HG02798 (cell line): Measurements from ENCODE around the gene DTNA.

Experiments used
- ATAC-seq: cut with Tn5 transposase; IDR thresholded peaks from one replicate; pipeline ENCODE4 v1.9.1; 2021; ENCODE audit warnings: mild to moderate bottlenecking; ENCODE audit not compliant: unreplicated experiment, poor library complexity

Gene DTNA

GRCh38 chr18:34760444-34760843 is 50.3 kb downstream of the DTNA start:
- no peak for ATAC-seq

DNA sequence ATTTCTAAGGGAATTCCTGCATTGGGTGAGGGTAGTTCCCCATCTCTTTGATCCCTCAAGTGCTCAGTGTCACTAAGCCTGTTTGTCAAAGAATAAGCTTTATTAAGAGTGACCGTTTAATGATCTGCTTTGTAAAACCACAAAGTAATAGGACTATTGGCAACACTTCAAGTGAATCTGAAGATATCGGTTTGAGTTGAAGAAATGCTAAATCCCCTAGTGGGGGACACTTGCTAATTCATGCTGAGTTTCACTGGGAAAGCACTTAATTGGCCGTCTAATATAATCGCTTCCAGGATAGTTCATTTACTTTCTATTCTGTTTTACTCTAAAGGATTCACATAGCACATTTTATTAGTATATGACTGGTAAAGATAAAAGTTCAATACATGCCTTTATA is 54.4 kb downstream of the DTNA start:
- ATAC-seq = no peak

- no peak for ATAC-seq
Measured at GRCh38 chr18:34767601-34768027, 57.5 kb downstream of the DTNA start.

DNA sequence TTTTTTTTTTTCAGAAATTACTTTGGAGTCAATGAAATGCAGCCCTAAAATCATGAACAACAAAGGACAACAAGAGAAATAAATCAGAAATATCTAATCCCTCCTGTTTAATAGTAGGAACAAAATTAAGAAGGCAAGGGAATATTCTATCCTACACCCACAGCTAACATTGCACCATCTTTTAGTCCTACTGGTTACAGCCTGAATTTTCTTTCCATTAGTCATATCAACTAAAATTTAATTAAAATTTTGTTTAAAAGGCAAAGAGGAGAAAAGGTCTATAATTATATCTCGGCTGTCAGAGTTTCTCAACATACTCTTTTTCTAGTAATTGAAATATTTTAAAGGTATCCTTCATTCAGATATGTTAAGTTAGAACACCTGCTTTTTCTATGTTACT is 61.9 kb downstream of the DTNA start:
- ATAC-seq = no peak

- ATAC-seq = no peak
Measured at GRCh38 chr18:34772887-34773286, 62.8 kb downstream of the DTNA start.

DNA sequence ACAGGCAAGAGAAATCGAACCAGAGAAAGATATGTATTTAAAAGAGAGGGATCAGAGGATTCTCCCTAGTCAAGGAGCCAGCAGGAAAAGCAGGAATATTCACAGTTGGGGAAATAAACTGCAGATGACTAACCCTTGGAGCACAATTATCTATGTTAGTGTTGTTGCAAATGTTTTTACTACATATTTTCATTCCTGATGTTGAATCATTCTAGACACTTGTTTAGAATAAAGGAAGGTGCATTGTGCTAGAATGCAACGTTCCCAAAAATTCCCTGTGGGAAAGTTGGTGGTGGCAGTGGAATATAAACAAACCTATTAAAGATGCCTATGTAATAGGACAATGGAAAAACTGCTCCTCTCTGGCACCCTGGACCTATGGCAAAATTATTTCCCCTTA is 63.3 kb downstream of the DTNA start:
- no peak for ATAC-seq

DNA sequence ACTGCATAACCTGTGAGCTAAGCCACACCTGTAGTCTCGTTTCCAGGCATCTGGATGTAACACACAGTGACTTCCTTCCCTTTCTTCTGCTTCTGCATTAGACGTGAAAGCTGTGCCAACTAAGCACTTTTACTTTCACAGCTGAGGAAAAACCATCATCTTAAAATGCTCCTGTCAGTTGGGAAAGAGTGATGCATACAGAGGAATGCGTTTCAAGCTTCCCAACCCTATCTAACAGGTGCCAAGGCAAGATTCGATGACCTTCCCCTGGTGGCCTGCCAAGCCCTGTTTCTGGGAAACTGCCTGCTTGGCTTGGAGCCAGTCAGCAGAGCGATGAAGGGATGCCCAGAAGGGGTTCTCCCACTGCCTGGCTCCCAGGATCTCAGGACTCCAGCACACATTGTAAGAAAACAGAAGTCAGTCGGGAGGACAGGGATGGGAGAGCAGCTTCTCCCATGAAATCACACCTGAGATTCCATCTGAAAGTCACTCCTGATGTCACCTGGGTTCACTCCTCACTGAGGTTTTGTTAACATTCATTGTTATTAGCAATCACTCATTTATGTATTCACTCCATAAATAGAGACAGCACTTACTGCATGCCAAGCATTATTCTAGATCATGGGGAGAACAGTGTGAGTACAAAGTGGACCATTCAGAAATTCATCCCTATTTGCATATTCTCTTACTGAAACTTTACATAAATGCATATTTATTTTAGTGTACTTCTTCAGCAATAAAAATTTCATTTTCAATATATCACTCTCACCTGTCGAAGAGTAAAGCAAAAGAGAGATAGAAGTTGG is 64.1 kb downstream of the DTNA start:
- ATAC-seq = no peak

- no peak for ATAC-seq
Measured at GRCh38 chr18:34775461-34775860, 65.4 kb downstream of the DTNA start.

GRCh38 chr18:34779112-34779511 is 69.0 kb downstream of the DTNA start:
- no peak for ATAC-seq

DNA sequence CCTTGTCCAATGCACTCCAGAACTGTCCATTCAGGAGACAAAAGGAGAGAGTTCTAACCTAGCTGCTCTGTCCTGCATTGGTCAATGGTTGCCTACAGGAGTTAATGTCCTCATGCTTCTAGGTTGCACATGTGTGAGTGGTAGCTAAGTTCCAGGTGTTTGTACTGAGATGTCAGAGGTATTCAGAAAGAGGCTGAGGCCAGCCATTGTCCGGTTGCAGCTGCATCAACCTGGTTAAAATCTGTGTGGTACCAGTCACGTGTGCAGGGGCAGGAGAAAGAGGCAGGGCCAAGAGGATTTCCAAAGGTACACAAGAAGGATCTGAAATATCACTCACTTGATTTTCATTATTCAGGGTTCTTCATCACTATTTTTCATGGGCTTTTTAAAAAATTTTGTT is 70.8 kb downstream of the DTNA start:
- ATAC-seq = no peak

- no peak for ATAC-seq
Measured at GRCh38 chr18:34783501-34783900, 73.4 kb downstream of the DTNA start.

DNA sequence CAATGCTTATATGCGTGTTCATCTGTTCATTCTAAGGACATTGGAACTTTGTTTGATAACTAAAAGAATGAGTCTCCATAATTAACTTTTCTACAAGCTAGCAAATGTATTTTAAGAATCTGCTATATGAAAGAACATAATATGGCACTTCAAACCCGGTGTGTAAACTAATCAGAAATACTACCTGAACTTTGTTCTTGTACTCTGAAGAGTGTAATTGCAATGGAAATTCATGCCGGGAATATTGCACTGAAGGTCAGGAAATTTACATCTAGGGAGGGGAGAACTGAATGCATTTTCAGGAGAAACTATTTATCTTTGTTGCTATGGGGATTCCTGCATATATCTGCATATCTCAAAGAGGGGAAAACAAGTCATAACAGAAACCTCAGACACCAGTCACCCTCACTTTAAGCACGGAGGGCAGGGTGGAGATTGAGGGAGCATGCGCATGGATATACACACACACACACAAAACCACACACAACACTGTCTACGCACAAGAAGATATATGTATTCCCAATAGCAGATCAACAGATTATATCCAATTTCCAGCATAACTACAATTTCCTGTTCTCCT is 76.2 kb downstream of the DTNA start:
- no peak for ATAC-seq

- ATAC-seq = peak; percentile 71
Measured at GRCh38 chr18:34787931-34788532, 77.9 kb downstream of the DTNA start.

DNA sequence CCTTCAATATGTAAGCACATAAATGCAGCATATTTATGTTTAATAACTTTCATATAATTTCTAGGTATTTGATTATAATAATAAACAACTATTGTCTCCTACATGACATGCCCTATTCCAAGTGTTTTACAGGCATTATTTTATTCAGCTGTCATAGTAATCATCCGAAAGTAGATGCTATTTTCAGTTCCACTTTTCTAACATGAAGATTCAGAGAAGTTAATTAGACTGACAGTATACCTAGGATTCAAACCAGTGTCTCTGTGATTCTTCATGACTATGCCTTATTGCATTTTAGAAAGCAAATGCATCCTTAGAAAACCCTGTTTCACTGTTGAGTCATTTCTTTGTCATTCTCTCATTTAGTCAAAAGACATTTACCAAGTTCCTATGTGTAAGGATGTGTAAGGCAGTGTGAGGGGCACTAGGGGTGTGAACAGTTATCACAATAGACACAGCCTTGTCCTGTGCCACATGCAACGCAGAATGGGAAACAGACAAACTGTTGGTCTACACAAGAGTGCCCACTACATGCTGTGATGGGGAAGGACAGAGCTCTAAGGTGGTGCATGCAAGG is 79.8 kb downstream of the DTNA start:
- no peak for ATAC-seq

DNA sequence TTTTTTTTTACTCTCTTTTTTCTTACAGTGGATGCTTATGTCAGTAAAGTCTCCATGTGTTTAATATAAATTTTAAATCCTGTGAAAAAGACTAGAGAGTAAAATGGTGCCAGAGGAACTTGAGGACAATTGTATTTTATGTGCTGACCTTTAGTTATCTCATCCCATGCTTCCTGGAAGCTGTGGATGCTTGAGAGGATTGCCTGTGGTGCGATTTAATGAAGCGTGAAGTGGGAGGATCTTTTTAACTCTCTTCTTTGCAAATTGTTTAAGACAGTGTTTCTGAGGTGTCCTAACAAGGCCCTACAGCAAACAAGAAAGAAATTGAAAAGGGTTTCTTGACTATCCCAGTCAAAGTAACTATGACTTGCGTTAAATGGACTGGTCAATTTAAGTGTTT is 84.2 kb downstream of the DTNA start:
- ATAC-seq = no peak

DNA sequence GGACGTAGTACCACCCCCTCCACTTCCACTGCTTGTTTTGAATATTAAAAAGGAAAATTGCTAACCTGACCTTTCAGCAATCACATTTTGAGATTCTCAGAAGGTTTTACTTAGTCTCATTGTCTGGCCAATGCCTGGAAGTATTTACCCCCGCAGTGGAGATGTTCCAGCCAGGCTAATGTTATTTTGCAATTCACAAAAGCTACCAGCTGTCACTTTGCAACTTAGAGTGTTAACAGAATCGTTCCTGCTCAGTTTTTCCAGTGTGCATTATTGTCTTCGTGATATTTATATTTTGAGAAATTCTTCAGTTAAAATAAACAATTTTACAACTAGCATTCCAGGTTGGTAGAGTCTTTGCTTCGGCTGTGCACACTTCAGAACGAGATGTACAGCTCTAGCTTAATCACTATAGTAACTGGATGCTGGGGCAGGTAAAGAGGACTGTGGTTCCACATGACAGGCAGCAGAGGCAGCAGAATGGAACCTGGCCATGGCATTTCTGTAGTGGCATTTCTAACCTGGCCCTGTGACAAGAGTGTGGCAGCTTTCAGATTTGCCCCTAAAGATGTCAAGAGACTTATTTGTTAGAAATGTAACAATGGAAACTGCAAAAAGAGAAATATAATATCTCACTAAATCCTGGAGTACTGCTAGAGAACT is 85.1 kb downstream of the DTNA start:
- no peak for ATAC-seq

GRCh38 chr18:34796035-34796657 is 86.0 kb downstream of the DTNA start:
- no peak for ATAC-seq

- ATAC-seq = no peak
Measured at GRCh38 chr18:34799291-34799690, 89.2 kb downstream of the DTNA start.

DNA sequence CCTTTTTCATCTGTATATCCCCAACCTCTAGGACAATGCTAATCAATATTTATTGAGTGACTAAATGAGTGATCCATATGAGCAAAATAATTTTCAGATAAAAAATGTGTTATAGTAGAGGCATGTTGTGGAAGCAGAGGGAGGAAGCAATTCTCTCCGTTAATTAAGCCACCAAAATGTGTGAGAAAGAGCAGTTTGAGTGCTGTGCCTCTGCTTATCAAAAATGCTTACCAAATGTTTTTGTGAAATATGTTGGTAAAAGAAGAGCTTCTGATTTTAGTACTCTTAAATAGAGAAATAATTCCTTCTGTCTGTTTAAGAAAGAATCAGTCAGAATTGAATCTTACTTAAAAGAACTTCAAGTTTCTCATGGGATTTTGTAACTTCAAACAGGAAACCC is 90.3 kb downstream of the DTNA start:
- no peak for ATAC-seq

GRCh38 chr18:34801774-34802173 is 91.7 kb downstream of the DTNA start:
- no peak for ATAC-seq
